Activated CD8-positive, alpha-beta T cell treated with anti-CD3 and anti-CD28 coated beads, Interleukin-2, amount 10 ng/mL, durations not matched to agents 7 days and 5 days (primary cell): ENCODE data around the gene NDFIP2. TPM values are rescaled to one million over a fixed set of nuclear protein-coding genes. Genes with fewer than 3 reads are reported as not detected.
"Not testable (repeated sequence)": the region's sequence is repeated elsewhere in the genome, so short reads cannot be mapped to it uniquely, and the experiment has no call there.

Experiments used
- ATAC-seq: fragments of 150-1000 bp; cut with Tn5 transposase; one replicate; pipeline ENCODE4 v1.10.0; 2021; ENCODE audit warnings: moderate library complexity
- CTCF ChIA-PET: fragments of 350-600 bp; sonication (Branson Sonifier 250); formaldehyde crosslinking; loops from one replicate; lab custom pipeline; 2021; ENCODE audit warnings: antibody characterized with exemption; lab: Charles Lee
- POLR2A ChIA-PET: fragments of 350-600 bp; sonication (Branson Sonifier 250); formaldehyde crosslinking; loops from one replicate; lab custom pipeline; 2021; ENCODE audit warnings: antibody characterized with exemption; lab: Charles Lee
- DNase-seq: peaks from one replicate; pipeline ENCODE4 v3.0.0-alpha.2; 2020
- H3K27ac Mint-ChIP-seq: one replicate; pipeline ENCODE4 v1.8.0; 2021; ENCODE audit warnings: mild to moderate bottlenecking, mixed read lengths
- H3K27me3 Mint-ChIP-seq: one replicate; pipeline ENCODE4 v1.8.0; 2021; ENCODE audit warnings: low read depth, mixed read lengths
- H3K36me3 Mint-ChIP-seq: one replicate; pipeline ENCODE4 v1.8.0; 2021; ENCODE audit warnings: low read depth, mixed read lengths
- H3K4me1 Mint-ChIP-seq: one replicate; pipeline ENCODE4 v1.8.0; 2021; ENCODE audit warnings: low read depth, mixed read lengths
- H3K4me3 Mint-ChIP-seq: one replicate; pipeline ENCODE4 v1.8.0; 2021; ENCODE audit warnings: mild to moderate bottlenecking, mixed read lengths
- H3K9me3 Mint-ChIP-seq: one replicate; pipeline ENCODE4 v1.8.0; 2022; ENCODE audit warnings: mixed read lengths; ENCODE audit not compliant: insufficient read depth
- total RNA-seq, 2 experiments: library from RNA; stranded (reverse); gene quantifications; one replicate each; pipeline ENCODE4 v1.2.3, GENCODE V29; 2021

Gene NDFIP2
- total RNA-seq, 2 experiments from 2014 or later = 13.4 to 15.3 TPM

DNA sequence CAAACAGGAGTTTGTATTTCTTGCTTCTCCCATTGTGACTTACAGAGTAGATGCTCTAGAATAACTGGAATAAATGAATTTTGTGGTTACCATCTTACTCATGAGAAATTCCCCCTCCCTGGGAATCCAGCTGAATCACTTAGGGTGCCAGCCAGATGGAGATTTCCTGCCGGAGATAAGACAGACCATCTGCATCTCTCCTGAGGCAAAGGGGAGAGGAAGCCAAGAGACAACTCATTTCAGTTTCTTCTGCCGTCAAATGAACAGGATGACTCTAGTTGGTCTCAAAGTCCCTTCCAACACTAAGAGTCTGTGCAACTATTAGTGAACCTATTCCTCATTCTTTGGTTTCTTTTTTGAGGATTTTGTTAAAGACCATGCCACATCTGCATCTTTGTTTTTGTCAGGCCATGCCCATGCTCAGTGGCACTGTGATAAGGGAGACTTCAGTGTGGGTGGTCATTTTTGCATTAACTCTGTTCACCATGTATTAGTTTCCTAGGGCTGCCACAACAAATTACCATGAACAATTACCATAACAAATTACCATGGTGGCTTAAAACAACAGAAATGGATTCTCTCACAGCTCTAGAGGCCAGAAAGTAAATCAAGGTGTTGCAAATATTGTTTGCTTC lies 112.8 kb downstream of the NDFIP2 start:
- POLR2A ChIA-PET = no interaction called here
- no peak overlapping the region for H3K27ac Mint-ChIP-seq
- CTCF ChIA-PET = no interaction called here
- DNase-seq = no peak
- H3K4me3 Mint-ChIP-seq = no peak overlapping the region
- no peaks in the 10 kb centered on the region for H3K9me3 Mint-ChIP-seq
- no peaks in the 10 kb centered on the region for H3K36me3 Mint-ChIP-seq
- ATAC-seq = no peak
- H3K4me1 Mint-ChIP-seq = peaks cover 2% of the 10 kb centered on the region
- peaks cover 7% of the 10 kb centered on the region for H3K27me3 Mint-ChIP-seq

GRCh38 chr13:79600146-79600545 lies 119.2 kb downstream of the NDFIP2 start:
- POLR2A ChIA-PET, H3K9me3 Mint-ChIP-seq, DNase-seq, H3K36me3 Mint-ChIP-seq, H3K4me1 Mint-ChIP-seq, H3K4me3 Mint-ChIP-seq, ATAC-seq, H3K27ac Mint-ChIP-seq, H3K27me3 Mint-ChIP-seq, CTCF ChIA-PET: not testable (repeated sequence)

GRCh38 chr13:79602936-79603335 lies 122.0 kb downstream of the NDFIP2 start:
- ATAC-seq (no peak), DNase-seq (no peak)
- H3K4me1 Mint-ChIP-seq = no peaks in the 10 kb centered on the region
- POLR2A ChIA-PET = no interaction called here
- peaks cover 3% of the 10 kb centered on the region for H3K27me3 Mint-ChIP-seq
- H3K4me3 Mint-ChIP-seq = no peak overlapping the region
- H3K9me3 Mint-ChIP-seq = no peaks in the 10 kb centered on the region
- CTCF ChIA-PET = no interaction called here
- H3K27ac Mint-ChIP-seq = no peak overlapping the region
- H3K36me3 Mint-ChIP-seq = no peaks in the 10 kb centered on the region

DNA sequence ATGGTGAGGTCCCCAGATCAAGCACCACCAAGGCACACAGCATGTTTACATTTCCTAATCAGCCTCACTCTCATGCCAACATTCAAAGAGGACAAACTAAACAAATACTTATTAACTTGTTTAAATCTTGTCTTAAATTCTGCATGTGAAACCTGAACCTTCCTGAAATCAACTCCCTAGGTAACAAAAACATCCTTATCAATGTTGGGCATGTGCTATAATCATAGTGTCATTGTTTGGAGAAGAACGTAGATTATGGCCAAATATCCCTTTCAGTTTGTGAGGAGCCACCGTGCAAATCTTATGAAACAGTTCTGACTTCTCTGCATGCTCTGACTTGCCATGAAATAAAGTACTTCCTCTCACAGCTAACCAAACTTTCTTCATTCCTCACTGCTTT lies 123.8 kb downstream of the NDFIP2 start:
- no peaks in the 10 kb centered on the region for H3K9me3 Mint-ChIP-seq
- peaks cover 6% of the 10 kb centered on the region for H3K27me3 Mint-ChIP-seq
- ATAC-seq (no peak), DNase-seq (no peak)
- H3K27ac Mint-ChIP-seq = no peak overlapping the region
- ChIA-PET POLR2A (no interaction called here), CTCF (no interaction called here)
- no peaks in the 10 kb centered on the region for H3K36me3 Mint-ChIP-seq
- H3K4me1 Mint-ChIP-seq = no peaks in the 10 kb centered on the region
- no peak overlapping the region for H3K4me3 Mint-ChIP-seq

Other genes starting within 250 kb of the NDFIP2 start
- 10 to 100 TPM; 50.6 to 52.0 TPM for gene RBM26, start 74.9 kb upstream of the NDFIP2 start, total RNA-seq